Neural cell (in vitro differentiated cells): Measurements from ENCODE around the gene ZNF814. TPM values are rescaled to one million over a fixed set of nuclear protein-coding genes. Genes with fewer than 3 reads are reported as not detected.
A peak's percentile ranks its signal among the peaks of the same experiment; 100 is the strongest.

Experiments
- H2AFZ ChIP-seq: fragments of 200-600, 300-800 bp; sonication (generic), shearing (Covaris generic); 2 replicates; pipeline ENCODE4 v1.6.0; 2014; ENCODE audit warnings: low read depth, mild to moderate bottlenecking, antibody characterized with exemption, low read length, moderate library complexity
- H3F3A ChIP-seq: fragments of 200-600 bp; shearing (Covaris generic); 2 replicates; pipeline ENCODE4 v1.6.1; 2016; ENCODE audit warnings: mild to moderate bottlenecking, moderate library complexity, mixed read lengths, antibody characterized with exemption, low read length; ENCODE audit not compliant: insufficient read depth, poor library complexity, severe bottlenecking
- H3K27ac ChIP-seq: fragments of 200-600, 300-800 bp; sonication (generic), shearing (Covaris generic); 2 replicates; pipeline ENCODE4 v1.5.1; 2014; ENCODE audit warnings: mild to moderate bottlenecking, low read length, moderate library complexity
- H3K27me3 ChIP-seq: fragments of 300-800, 200-600 bp; sonication (generic), shearing (Covaris generic); 2 replicates; pipeline ENCODE4 v1.6.0; 2014; ENCODE audit warnings: mild to moderate bottlenecking, low read depth, low read length, moderate library complexity; ENCODE audit not compliant: insufficient read depth
- H3K36me3 ChIP-seq: fragments of 300-800, 200-600 bp; sonication (generic), shearing (Covaris generic); 2 replicates; pipeline ENCODE4 v1.5.1; 2014; ENCODE audit warnings: mild to moderate bottlenecking, antibody characterized with exemption, low read length, moderate library complexity; ENCODE audit not compliant: insufficient read depth
- H3K4me2 ChIP-seq: fragments of 300-800, 200-600 bp; sonication (generic), shearing (Covaris generic); 2 replicates; pipeline ENCODE4 v1.6.0; 2014; ENCODE audit warnings: mild to moderate bottlenecking, low read length
- H3K4me3 ChIP-seq: fragments of 300-800, 200-600 bp; sonication (generic), shearing (Covaris generic); 2 replicates; pipeline ENCODE4 v1.5.1; 2014; ENCODE audit warnings: mild to moderate bottlenecking, low read length, moderate library complexity
- H3K79me2 ChIP-seq: fragments of 200-600 bp; shearing (Covaris generic); replicated peaks from 2 replicates; pipeline ENCODE4 v1.6.0; 2014; ENCODE audit warnings: mild to moderate bottlenecking, low read length, moderate library complexity; ENCODE audit not compliant: insufficient read depth
- H3K9ac ChIP-seq: fragments of 300-800, 200-600 bp; sonication (generic), shearing (Covaris generic); 2 replicates; pipeline ENCODE4 v1.6.1; 2016; ENCODE audit warnings: mild to moderate bottlenecking, low read length, mixed read lengths
- H3K9me2 ChIP-seq: fragments of 200-600 bp; shearing (Covaris generic); 2 replicates; pipeline ENCODE4 v1.6.1; 2016; ENCODE audit warnings: mild to moderate bottlenecking, low read length, mixed read lengths; ENCODE audit not compliant: insufficient read depth
- H3K9me3 ChIP-seq: fragments of 200-600, 300-800 bp; sonication (generic), shearing (Covaris generic); 2 replicates; pipeline ENCODE4 v1.6.1; 2016; ENCODE audit warnings: mild to moderate bottlenecking, mixed run types, low read length, moderate library complexity, mixed read lengths
- H4K20me1 ChIP-seq: fragments of 200-600 bp; shearing (Covaris generic); 2 replicates; pipeline ENCODE4 v1.6.1; 2016; ENCODE audit warnings: mild to moderate bottlenecking, mixed run types; ENCODE audit not compliant: insufficient read depth
- CTCF ChIP-seq: fragments of 450-650 bp; IDR thresholded peaks from 2 replicates; pipeline ENCODE4 v1.5.1; 2014; ENCODE audit warnings: antibody characterized with exemption, mild to moderate bottlenecking, moderate library complexity; ENCODE audit not compliant: poor library complexity, severe bottlenecking
- EP300 ChIP-seq: fragments of 450-650 bp; conservative IDR thresholded peaks from 2 replicates; pipeline ENCODE4 v1.6.1; 2014; ENCODE audit warnings: antibody characterized with exemption, mild to moderate bottlenecking, moderate library complexity; ENCODE audit not compliant: poor library complexity, severe bottlenecking
- EZH2 ChIP-seq: fragments of 200-600, 300-800 bp; shearing (Covaris generic), sonication (generic); IDR thresholded peaks from 2 replicates; pipeline ENCODE4 v1.6.1; 2014; ENCODE audit warnings: antibody characterized with exemption, low read length, borderline replicate concordance, mild to moderate bottlenecking; ENCODE audit not compliant: insufficient read depth, poor library complexity, severe bottlenecking
- MXI1 ChIP-seq: fragments of 450-650 bp; conservative IDR thresholded peaks from 2 replicates; pipeline ENCODE4 v1.6.1; 2014; ENCODE audit warnings: antibody characterized with exemption, mild to moderate bottlenecking; ENCODE audit not compliant: poor library complexity, severe bottlenecking
- POLR2AphosphoS5 ChIP-seq: IDR thresholded peaks from 2 replicates; pipeline ENCODE4 v1.6.1; 2012
- RAD21 ChIP-seq: fragments of 450-650 bp; conservative IDR thresholded peaks from 2 replicates; pipeline ENCODE4 v1.6.1; 2014; ENCODE audit warnings: antibody characterized with exemption, mild to moderate bottlenecking, moderate library complexity
- REST ChIP-seq: IDR thresholded peaks from 2 replicates; pipeline ENCODE4 v1.6.1; 2012; ENCODE audit warnings: borderline replicate concordance
- SMC3 ChIP-seq: fragments of 450-650 bp; conservative IDR thresholded peaks from 2 replicates; pipeline ENCODE4 v1.6.1; 2014; ENCODE audit warnings: antibody characterized with exemption, mild to moderate bottlenecking, moderate library complexity; ENCODE audit not compliant: poor library complexity
- TAF1 ChIP-seq: IDR thresholded peaks from 2 replicates; pipeline ENCODE4 v1.6.1; 2012; ENCODE audit warnings: low read depth
- polyA plus RNA-seq: library from polyadenylated mRNA; depleted of rRNA; stranded (reverse); fragments of >200 nt; gene quantifications from 2 replicates; pipeline ENCODE4 v1.2.3, GENCODE V29; 2014

Gene ZNF814
- polyA plus RNA-seq, 1 donor from 2014 or later: 17.7 TPM

- no peaks in the 10 kb centered on the region for H3F3A ChIP-seq
- H4K20me1 ChIP-seq: no peaks in the 10 kb centered on the region
- peaks cover 19% of the 10 kb centered on the region for H3K36me3 ChIP-seq
- H3K9me3 ChIP-seq: peaks cover 29% of the 10 kb centered on the region
- H3K27me3 ChIP-seq: no peaks in the 10 kb centered on the region
- peaks cover 22% of the 10 kb centered on the region for H3K79me2 ChIP-seq
- TF ChIP-seq SMC3 (peak; percentile 51), MXI1 (peak; percentile 66), RAD21 (peak; percentile 29), CTCF (peak; percentile 35), TAF1 (peak; percentile 73), REST (peak; percentile 77), EZH2 (no peak), POLR2AphosphoS5 (peak; percentile 81), EP300 (peak; percentile 33)
- peak within 1 kb of the TSS; percentile 89 for H3K9ac ChIP-seq
- peak within 1 kb of the TSS; percentile 94 for H3K4me3 ChIP-seq
- H2AFZ ChIP-seq: peak within 1 kb of the TSS; percentile 96
- H3K27ac ChIP-seq: peak within 1 kb of the TSS; percentile 85
- H3K9me2 ChIP-seq: no peaks in the 10 kb centered on the region
- peak within 1 kb of the TSS; percentile 65 for H3K4me2 ChIP-seq
These were observed 46.2 kb upstream of the ZNF814 start, which contains the start of gene ZNF418 for GRCh38 chr19:57934820-57935665. TSS of gene ZNF418 (minus strand) at chr19:57935402. CDS start at chr19:57933822, 1,580 bp downstream.

- Histone ChIP-seq H3K36me3 (peaks cover 55% of the 10 kb centered on the region), H4K20me1 (no peaks in the 10 kb centered on the region), H2AFZ (no peak overlapping the region), H3K27ac (no peak overlapping the region), H3K4me3 (no peak overlapping the region), H3K9me3 (peaks cover 62% of the 10 kb centered on the region), H3K27me3 (no peaks in the 10 kb centered on the region), H3K9me2 (no peaks in the 10 kb centered on the region), H3K9ac (no peak overlapping the region), H3K79me2 (peaks cover 13% of the 10 kb centered on the region), H3K4me2 (no peak overlapping the region), H3F3A (no peaks in the 10 kb centered on the region)
- no peak for TF ChIP-seq CTCF
- no peak for TF ChIP-seq RAD21
- TF ChIP-seq SMC3: no peak
- TF ChIP-seq EP300: no peak
These were observed 38.8 kb upstream of the ZNF814 start for GRCh38 chr19:57927587-57927986.
